Measurements from ENCODE around the gene LRRFIP2. TPM values are rescaled to one million over a fixed set of nuclear protein-coding genes. Genes with fewer than 3 reads are reported as not detected.
A peak's percentile ranks its signal among the peaks of the same experiment; 100 is the strongest.
"Not testable (repeated sequence)": the region's sequence is repeated elsewhere in the genome, so short reads cannot be mapped to it uniquely, and the experiment has no call there.

The LRRFIP2 gene
- total RNA-seq, 1 experiment from 2014 or later, result 93.9 TPM

GRCh38 chr3:37143821-37144220 is 30.6 kb downstream of the LRRFIP2 start:
- no peak for DNase-seq (ENCODE audit: low spot score)

- DNase-seq (ENCODE audit: low spot score), result no peak
Observed at GRCh38 chr3:37141676-37142075, 32.7 kb downstream of the LRRFIP2 start.

GRCh38 chr3:37140899-37141541 is 33.4 kb downstream of the LRRFIP2 start:
- no peak for DNase-seq (ENCODE audit: low spot score)

- no peak for DNase-seq (ENCODE audit: low spot score)
Observed at GRCh38 chr3:37139567-37140052, 34.8 kb downstream of the LRRFIP2 start.

- no peak for DNase-seq (ENCODE audit: low spot score)
Observed at GRCh38 chr3:37138816-37139215, 35.6 kb downstream of the LRRFIP2 start.

DNA sequence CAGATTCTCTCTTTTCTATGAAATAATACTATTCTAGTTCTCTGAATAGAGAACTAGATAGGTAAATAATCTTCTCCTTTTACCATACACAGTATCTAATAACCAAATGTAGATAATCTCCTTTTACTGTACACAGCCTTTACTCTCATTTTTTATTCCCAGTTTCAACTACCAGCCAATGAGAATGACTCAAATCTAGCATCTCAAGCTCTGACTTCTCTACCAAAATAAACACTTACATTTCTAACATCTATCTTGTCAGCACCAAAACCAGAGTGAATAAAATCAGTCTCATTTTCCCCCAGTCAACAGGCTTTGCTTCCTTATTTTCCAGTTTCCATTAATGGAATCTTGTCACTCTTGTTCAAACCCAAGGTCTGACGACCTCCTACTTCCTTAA is 36.9 kb downstream of the LRRFIP2 start:
- DNase-seq (ENCODE audit: low spot score), result no peak

GRCh38 chr3:37136067-37136466 is 38.3 kb downstream of the LRRFIP2 start:
- DNase-seq (ENCODE audit: low spot score), result no peak

GRCh38 chr3:37135561-37135960 is 38.8 kb downstream of the LRRFIP2 start:
- no peak for DNase-seq (ENCODE audit: low spot score)

DNA sequence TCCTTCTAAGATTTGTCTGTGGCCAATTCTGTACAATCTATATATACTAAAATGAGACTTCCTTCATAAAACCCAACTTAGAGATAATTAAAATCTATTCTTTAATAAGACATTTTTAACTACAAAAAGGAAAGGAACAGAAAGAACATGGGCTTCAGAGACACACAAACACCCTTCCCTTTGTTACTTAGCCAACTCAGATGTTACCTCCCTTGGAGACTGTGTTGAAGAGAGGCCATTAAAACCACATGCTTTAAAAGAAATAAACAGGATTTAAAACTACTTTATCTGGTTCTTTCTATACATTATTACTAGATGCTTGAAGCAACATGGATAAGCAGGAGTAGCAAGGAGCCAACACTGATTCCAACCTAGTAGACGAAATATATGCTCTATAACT is 42.0 kb downstream of the LRRFIP2 start:
- no peak for DNase-seq (ENCODE audit: low spot score)

GRCh38 chr3:37131860-37132144 is 42.6 kb downstream of the LRRFIP2 start:
- DNase-seq (ENCODE audit: low spot score), result no peak

DNA sequence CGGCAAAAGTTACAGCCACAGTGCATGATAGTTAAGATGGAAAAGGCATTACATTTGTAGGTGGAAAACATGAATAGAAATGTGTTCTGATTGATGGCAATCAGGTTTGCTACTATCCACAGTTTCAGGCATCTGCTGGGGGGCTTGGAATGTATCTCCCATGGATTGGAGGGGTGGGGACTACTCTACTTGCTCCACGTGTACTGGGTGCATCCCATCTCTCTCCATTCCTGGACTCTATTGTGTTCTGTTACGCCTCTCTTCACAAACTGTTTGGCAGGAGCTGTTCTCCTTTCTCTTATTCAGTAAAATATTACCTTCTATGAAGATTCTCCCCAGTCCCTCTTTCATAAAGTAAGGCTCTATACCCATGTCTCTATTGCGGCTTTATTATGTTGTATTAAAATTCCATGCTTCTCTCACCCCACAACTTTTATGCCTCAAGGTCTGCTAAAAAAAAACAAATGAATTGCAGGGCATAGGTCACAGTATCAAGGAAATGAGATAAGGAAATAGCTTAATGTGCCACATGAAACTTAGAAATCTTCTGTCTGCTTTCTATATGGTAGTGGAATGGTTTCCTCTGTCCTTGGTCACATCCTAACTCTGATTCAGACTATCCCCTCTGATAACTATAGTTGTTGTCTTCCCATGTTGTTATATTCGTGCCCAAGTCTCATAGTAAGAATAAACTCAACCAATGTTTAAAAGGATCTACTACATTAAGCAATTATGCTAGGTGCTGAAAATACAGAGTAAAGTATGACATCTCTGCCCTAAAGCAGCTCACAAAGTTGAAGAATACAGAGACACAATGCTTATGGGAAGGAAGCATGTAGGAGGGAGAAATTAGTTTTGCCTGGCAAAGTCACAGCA is 43.2 kb downstream of the LRRFIP2 start:
- DNase-seq (ENCODE audit: low spot score), result no peak

DNA sequence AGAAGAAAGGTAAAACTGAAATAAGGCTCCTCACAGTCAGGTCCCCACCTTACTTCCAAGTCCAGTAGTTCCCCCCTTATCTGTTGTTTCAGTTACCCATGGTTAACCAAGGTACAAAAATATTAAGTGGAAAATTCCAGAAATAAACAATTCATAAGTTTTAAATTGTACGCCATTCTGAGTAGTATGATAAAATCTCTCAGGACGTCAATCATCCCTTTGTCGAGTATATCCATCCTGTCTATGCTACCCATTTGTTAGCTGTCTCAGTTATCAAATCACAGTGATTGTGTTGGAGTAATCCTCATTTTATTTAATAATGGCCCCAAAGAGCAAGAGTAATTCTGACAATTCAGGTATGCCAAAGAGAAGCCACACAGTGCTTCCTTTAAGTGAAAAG is 43.9 kb downstream of the LRRFIP2 start:
- DNase-seq (ENCODE audit: low spot score), result no peak

DNA sequence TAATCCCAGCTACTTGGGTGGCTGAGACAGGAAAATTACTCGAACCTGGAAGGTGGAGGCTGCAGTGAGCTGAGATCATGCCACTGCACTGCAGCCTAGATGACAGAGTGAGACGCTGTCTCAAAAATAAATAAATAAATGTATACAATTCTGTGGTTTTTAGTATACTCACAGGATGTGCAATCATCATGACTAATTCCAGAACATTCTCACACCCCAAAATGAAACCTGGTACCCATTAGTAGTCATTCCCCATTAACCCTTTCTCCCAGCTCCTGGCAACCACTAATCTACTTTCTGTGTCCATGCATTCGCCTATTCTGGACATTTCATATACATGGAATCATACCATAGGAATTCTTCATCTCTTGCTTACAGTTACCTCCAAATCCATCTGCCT is 44.5 kb downstream of the LRRFIP2 start:
- peak; percentile 37 for DNase-seq (ENCODE audit: low spot score)

- DNase-seq (ENCODE audit: low spot score), result no peak
Observed at GRCh38 chr3:37127340-37127739, 47.0 kb downstream of the LRRFIP2 start.

DNA sequence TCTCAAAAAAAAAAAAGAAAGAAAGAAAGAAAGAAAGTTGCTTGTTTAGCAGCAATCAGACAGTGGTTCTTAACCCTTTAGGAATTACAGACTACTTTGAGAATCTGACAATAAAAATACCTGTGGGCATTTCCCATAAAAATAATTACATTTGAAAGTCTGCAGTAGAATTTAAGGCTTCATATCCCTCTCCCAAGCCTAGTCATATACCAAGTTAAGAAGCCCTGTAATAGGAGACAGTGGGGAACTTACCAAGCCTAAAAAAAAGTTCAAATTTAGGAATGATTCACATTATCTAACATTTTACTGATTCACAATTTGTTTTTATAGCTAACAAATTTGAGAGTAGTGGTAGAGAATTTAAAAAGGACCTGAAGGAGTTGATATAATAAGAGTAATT is 47.5 kb downstream of the LRRFIP2 start:
- DNase-seq (ENCODE audit: low spot score), result no peak

DNA sequence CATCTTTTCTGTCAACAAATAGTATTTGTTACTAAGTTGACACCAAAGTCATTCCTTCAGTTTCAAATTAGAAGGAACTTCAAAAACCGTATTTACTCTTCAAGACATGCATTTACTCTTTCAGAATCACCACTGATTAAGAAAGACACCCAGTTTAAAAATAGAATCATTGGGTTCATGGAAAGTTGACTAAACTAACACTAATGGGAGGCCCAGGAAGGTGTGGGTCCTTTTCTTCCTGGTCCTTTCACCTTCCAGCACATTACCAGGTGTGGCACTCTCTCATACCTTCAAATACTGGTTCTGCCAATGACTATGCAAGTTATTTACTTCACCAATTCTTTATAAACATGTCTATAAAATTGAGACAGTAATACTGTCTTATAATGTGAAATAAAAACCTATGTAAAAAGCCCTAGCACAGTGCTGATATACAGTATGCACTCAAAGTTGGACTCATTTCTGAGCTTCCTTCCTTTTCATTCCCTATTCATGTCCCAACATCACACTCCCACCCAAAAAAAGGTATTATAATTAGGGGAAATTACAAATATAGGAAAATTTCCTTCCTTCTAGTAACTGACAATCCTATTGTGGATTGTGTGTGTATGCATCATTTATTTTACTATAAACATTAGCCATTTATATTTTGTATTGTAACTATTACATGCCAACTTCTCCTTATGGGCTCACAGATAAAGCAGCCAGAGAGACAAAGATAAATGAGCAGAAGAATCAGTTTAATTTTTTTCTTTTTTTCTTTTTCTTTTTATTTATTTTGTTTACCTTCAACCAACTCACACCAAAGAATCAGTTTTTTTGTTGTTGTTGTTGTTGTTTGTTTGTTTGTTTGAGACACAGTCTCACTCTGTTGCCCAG is 48.9 kb downstream of the LRRFIP2 start:
- DNase-seq (ENCODE audit: low spot score), result no peak

DNA sequence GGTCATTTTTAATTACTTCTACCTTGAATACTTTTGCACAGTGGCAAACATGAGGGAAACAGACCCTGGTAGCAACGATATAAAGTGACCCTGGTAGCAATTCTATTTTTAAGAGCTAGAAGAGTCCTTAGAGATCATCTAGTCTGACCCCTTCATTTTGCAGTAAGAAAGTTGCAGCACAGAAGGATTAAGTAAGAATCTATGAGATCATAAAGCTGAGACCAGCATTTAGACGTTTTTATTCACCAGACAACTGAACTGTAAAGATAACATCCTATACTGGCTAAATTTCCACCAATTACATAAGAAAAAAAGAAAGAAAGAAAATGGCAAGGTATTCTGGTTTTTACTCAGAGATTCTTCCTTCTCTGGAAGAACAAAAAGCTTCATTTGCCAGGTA is 49.9 kb downstream of the LRRFIP2 start:
- DNase-seq (ENCODE audit: low spot score), result no peak

DNA sequence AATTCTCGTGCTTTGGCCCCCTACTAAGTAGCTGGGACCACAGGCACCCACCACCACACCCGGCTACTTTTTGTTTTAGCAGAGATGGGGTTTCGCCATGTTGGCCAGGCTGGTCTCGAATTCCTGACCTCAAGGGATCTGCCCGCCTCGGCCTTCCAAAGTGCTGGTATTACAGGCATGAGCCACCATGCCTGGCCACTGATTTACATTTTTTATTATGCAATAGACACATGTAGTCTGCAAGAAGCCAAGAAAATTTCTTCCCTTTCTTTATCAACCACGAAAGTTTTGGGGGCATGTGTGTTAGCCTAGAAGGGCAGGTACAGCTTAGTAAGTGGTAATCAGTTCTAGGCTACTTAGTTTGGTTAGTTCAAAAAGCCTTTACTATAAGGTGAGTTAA is 51.1 kb downstream of the LRRFIP2 start:
- no peak for DNase-seq (ENCODE audit: low spot score)

GRCh38 chr3:37122069-37122468 is 52.3 kb downstream of the LRRFIP2 start:
- DNase-seq (ENCODE audit: low spot score), result not testable (repeated sequence)

DNA sequence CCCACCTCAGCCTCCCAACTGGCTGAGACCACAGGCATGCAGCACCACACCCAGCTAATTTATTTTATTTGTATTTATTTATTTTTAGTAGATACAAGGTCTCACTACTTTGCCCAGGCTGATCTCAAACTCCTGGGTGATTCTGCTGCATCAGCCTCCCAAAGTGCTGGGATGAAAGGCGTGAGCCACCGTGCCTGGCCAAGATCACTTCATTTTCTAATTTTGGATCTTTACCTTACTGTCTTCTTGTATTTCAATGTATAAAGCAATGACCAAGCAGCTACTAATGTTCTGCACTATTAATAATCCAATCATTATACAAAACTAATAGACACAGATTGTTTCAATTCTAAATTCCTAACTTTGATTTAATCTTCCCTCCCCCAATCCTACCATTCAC is 56.2 kb downstream of the LRRFIP2 start:
- DNase-seq (ENCODE audit: low spot score), result no peak

DNA sequence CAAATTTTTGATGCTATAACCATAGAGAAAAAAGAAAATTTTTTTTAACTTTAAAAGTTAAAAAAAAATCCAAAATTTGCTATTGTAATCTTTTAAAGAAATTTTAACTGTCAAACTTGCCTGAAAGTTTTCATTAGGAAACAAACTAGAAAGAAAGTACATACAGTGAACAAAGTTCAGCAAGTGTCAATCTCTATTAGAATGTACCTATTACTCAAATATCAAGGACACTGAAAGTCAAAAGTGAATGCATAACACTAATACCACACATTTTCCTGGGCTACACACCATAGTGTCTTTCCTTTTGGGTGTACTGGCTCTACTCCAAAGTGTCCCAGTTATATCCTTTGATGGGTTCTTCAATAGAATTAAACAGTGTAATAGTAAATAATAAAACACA is 56.8 kb downstream of the LRRFIP2 start:
- DNase-seq (ENCODE audit: low spot score), result no peak

DNA sequence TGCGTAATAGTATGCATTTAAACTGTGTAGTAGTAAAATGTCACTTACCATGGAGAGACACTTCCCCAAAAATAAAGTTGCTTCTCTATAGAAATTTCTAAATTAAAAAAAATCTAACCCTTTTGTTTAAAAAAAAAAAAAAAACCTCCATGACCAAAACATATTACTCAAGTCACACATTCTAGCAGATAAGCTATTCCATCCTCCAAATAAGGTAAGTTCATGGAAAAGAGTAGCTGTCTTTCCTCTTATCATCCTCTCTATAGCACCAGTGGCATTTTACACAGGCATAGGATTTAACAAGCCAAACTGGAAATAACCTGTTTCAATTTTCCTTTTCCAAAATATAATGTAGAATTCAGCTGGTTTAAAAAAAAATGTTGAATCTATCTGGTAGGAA is 57.4 kb downstream of the LRRFIP2 start:
- DNase-seq (ENCODE audit: low spot score), result no peak

Measured in A172 (cell line).